ENCODE results near the gene DAB1.

The DAB1 gene

DNA sequence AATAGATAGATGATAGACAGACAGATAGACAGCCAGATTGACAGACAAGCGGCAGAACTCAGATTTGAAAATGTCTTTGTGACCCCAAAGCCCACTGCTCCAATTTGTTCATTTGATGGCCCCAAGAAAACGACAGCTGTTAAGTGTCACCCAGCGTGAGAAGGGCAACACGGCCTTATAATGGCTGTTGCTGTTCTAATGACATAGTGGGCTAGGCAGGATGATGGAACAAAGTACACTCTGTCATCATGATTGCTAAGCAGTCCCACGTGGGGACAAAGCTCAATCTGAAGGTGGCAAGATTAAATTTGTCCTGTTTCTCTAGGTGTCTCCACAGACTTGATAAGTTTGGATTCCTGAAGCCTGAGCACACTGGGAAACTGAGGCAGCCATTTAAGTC is 112.9 kb downstream of the DAB1 start:
- no peak for DNase-seq

DNA sequence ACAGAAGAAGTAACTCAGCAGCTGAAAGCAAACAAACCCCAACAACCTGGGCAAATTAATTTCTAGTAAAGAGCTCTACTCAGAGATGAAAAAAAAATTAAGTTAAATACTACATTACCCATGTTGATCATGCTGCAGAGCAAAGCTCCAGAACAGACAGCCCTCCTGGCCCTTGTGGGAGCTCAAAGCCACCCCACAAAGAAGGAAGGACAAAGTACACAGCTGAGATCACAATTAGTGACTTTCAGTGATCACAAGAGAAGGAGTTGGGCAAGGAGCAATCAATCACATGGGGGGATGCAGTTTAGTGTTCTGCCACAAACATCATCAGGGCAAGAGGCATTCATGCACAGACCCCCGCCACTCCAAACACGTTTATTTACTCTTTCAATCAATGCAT is 114.2 kb downstream of the DAB1 start:
- no peak for DNase-seq

DNA sequence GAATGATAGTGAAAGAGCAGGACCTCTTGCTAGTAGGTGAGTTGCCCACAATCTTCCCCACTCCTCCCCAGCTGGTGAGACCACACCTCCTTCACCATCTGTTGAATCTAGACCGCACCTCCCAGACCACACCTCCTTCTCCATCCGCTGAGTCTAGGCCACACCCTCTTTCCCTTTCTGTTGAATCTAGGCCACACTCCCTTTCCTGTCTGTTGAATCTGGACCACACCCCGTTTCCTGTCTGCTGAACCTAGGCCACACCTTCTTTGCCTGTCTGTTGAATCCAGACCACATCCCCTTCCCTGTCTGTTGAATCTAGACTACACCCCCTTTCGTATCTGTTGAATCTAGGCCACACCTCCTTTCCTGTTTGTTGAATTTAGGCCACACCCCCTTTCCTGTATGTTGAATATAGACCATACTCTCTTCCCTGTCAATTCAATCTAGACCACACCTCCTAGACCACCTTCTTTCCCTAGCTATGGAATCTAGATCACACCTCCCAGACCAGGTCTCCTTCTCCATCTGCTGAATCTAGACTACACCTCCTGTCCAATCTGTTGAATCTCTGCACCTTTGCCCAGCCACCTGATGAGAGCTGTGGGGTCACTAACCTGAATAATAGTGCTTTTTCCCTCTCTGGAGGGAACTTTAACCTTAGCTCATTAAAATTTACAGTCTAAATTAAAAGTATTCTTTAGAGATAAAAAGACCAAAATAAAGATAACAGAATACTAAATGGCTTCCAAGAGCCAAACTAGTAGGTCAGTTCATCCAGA is 116.3 kb downstream of the DAB1 start:
- DNase-seq, result no peak

DNA sequence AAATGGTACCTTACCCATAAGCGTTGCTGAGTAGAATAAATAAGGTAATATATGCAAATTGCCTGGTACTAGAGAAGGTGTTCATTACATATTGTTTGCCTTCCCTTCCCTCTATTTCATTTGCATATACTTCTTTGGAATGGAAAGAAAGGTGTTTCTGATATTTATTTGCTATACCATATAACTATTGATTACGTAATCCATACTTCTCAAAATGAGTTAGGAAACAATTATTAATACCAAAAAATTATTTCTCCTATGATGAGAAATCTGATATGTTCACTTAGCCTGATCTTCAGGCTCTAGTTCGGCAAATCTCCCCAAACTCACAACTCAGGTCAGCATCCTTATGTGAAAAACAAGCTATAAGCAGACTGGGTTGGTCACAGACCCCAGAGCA is 119.3 kb downstream of the DAB1 start:
- DNase-seq, result no peak

DNA sequence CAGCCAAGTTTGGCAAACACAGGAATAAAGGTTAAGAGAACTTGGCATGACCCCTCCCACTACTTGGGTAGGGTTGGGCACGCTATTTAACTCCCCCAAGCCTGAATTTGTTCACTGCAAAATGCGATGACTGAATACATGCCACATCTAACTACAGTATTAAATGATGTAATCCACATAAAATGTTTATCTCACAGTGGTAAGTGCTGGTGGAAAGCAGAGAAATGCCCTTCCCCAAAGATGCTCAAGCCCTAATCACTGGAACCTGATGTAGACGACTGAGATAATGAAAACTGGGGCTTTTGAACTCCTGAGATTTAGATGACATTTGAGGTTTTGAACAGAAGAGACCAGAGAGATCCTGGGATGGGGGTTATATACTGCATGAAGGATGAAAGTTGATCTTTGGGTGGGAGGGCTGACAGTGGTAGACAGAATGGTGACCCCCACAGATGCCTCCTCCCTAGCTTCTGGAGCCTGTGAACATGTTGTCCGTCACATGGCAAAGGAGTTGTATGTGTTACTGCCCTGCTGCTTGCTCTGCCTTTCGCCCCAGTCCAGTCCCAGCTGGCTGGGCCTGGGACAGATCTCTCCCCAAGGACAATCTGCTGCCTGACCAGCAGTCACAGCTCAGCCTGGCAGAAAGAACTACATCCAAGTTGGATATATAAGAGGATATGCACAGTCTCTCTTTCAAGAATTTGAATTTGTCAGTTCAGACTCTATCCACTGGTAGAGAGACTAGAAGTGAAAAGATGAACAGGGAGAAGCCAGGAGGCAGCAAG is 120.9 kb downstream of the DAB1 start:
- DNase-seq, result no peak

DNA sequence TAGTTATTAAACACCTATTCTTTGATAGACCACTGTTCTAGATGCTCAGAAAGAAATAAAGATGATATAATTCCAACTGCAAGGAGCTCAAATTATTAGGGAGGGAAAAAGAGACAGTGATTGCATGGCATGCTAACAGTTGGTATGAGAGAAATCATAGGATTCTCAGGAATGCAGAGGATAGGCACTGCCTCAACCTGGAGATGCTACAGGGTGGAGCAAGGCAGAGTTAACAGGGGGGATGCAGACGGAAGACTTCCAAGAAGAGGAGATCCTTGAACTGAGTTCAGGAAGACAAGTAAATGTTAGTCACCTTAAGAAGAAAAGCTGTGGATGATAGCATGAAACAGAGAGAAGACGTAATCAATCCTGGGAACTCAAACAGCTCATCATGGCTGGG is 123.7 kb downstream of the DAB1 start:
- DNase-seq, result no peak

DNA sequence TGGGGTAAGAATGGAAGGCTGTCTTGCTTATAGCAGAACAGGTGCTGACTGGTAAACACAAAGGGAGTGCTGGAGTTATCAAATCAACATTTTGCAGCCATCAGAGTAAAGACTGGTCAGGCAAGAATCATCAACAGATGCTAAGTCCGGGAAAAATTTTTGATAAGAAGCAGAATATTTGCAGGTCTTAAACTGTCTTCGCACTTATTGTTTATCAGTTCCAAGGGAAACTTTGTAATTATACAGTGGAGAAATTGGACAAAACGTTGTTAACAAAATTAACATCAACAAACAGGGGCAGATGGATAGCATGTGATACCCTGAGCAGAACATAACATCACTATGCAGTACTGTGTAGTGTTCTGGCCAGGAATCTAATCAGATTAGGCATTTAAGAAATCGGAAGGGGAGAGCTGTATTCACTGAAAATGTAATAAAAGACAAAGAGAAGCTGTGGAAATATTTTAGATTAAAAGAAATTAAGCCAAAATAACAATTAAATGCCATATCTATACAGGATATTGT is 127.1 kb downstream of the DAB1 start:
- DNase-seq, result no peak

DNA sequence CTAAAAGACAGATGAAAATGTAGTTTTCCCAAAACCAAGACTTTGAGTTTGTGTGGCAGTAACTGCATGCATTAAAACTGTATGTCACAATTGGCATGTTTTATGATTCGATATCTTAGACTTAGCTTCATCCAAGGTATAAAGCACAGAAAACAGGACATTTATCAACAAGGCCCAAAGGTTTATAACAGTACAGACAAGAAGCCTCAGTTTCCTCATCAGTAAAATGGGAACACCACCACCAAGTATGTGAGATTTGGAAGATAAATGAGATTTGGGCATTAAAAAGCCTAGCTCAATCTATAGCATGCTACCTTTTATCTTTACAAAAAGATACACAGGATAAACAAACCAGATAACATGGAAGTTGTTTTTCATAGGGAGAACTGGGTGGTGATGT is 128.5 kb downstream of the DAB1 start:
- no peak for DNase-seq

DNA sequence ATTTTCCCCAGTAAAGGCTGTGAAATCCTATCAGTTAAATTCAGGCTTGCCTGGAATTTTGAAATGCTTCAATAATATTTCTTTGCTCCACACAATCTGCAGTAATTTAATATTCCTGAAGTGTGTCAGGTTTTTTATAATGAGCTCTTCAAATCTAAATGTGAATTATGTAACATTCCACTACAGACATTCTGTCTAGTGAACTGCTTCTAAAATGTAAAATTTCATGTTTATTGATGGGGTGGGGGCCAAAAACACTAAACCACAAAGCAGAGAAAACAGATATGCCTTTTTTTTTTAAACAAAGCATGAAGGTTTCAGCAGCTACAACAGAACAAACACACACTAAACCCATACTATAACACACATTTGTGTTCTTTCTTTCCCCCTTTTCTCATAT is 129.7 kb downstream of the DAB1 start:
- no peak for DNase-seq

DNA sequence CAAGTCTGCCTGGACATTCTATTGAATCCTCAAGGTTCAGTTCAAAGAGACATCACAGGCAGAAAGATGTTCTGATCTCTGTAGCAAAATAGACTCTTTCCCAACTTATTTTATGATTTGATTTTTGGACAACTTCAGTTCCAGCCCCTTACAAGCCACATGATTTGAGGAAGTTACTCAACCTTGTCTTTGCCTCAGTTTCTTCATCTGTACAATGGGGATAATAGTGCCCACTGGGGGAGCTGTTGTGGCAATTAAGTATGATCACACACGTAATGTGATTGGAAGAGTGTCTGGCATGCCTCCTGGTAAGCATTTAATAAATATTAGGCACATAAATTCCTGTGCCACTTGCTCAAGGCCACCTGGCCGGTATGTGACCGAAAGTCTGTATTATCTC is 130.6 kb downstream of the DAB1 start:
- no peak for DNase-seq

DNA sequence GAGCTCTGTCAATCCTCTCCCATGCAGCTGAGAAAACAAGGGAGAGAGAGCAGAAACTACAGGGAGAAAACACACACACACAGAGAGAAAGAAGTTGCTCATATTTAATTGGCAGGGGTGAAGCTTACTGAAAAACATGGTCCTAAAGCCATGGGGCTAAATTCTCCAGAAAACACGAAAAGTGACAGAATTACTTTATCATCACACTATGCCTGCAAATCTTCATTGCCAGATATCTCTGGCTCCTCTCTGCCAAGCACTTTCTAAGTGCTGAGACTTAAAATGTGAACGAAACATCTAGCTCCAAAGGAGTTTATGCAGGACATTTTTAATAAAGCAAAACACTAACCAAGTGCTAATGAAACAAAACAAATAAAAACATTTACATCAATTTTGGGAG is 134.1 kb downstream of the DAB1 start:
- DNase-seq, result no peak

DNA sequence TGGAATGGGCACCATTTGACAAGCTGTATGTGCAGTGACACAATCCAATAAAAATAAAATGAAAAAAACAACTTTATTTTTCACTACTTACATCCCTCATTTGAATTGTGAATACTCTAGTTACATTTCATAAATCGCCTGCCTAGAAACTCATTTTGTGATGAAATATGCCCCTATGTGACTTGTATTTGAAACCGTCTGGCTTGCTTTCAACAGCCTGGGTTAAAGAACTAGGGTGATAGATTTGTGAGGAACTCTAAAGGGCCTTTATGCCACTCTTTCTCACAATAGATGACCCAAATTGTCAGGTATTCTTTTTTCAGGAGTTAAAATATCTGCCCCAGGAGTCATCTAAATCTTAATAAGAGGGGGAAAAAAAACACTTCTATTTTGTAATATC is 137.9 kb downstream of the DAB1 start:
- DNase-seq, result no peak

DNA sequence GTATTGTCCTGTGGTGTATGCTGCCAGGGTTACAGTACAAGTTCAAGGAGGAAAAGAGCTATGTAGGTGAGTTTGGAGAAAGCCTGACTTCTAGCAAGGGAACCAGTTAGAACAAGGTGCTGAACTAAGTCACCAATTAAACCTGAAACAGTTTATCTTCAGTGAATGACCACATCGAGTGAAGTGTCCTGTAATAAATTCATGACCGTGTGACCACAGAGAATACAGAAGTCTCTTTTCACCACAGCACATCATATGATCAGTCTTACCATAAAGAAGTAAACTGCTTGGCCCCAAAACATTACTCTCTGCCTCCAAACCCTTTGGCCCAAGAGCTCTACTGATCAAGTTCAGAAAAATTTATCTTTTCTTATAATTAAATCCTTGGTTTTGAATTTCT is 141.4 kb downstream of the DAB1 start:
- no peak for DNase-seq

DNA sequence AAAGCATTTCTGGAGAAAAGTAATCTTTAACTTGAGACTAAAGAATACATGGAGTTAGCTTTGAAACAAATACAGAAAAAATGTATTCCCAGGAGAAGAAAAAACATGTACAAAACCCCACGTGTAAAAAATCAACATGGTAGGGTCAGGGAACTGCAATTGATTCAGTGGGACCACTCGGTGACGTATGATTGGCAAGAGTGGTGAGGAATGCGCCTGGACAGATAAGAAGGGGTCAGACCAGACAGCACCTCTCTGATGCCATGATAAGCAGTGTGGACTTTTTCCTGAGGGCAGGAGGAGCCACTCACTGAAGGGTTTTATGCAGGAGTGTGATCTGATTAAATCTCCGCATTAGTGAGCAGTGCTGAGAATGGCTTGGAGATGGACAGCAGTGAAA is 142.5 kb downstream of the DAB1 start:
- DNase-seq, result no peak

DNA sequence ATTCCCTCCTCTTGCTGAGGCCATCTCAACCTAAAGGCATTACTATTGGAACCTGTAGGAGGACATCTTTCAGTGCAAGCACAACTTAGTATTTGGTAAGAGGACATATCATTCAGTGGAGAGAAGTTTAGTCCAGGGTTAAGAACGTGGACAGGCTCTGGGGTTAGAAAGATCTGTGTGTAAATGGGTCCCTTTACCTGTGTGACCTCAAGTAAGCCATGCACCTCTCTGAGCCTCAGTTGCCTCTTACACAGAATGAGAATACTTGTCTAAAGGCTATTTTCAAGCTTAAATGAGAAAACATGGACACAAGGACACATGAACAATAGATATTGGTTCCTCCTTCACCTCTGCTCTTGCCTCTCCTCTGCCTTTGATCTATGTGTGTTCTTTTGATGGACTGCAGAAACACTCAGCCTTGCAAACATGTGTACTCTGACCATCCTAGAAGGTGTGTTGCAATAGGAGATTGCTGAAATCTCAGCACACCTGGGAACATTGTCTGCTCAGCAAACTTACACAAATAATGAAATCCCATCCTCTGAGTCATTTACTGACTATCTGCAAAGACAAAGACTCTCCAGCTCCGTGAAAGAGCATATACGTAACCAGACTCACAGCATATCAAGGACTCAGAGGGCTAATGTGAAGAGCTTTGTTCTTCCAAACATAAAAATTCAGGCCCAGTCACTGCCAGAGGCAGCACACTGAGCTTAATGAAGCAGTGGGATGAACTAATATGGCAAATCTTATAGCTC is 143.8 kb downstream of the DAB1 start:
- no peak for DNase-seq

DNA sequence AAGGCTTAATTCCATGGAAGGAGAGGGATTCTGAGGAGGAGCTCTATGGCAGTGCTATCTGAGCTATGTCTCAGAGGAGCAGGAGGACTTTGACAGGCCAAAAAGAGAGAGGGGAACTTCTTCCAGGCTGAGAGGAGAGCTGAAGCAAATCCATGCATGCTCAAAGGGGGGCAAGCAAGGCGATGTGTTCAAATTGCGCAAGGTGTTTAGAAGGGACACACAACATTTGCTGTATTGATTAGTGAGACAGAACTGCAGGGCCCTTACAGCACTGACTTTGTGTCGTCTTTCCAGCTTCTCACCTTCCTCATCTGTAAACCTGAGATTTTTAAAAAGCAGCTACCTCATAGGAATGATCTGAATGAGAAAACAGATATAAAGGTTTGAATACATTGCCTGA is 145.3 kb downstream of the DAB1 start:
- no peak for DNase-seq

DNA sequence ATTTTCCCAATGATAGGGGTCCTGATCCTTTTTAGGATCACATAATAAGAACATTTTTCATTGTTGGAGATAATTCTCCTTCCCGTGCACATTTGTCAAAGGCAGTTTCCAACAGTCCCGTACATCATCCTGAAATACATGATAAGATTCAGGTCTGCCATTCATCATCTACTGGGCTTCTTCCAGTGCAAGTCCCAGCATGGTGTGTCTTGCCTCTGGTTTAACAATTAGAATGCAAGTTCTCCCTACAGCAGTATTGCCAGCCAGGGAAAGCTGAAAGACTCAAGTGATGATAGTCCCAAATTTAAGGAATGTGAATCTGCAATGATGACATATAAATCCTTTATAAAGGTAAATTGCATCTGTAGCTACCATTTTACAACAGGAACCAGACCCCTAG is 146.2 kb downstream of the DAB1 start:
- DNase-seq, result no peak

DNA sequence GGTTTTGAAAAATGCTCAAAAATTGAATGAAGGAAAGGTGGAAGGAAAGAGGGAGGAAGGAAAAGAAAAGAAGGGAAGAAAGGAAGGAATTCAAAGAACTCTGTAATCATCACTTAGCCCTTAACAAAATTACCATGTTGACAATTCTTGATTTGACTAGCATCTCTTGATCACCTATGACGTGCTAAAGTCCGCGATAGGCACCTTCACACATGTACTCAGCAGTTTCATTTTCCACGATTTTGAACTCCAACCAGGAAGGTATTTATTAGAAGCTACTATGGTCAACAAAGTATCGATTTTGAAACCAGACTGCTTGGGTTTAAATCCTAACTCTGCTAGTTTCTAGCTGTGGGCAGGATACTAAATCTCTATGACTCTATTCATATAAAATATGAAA is 146.9 kb downstream of the DAB1 start:
- no peak for DNase-seq

DNA sequence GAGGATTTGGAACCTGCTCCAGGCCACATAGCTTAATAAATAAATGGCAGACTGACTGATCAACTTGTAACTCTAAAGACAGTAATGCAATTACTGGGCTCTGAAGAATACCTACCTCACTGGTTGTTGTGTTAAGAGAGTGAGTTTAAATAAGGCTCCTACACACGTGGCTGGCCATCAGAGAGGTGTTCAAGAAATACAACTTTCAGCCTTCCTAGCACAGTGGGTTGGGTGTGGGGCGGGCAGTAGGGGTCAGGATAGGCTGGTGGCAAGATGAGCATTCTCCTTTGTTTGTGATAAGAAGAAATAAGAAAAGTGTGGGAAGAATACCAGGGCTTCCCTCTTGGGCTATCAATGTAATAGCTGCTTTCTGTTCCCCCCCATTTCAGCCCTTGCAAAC is 151.3 kb downstream of the DAB1 start:
- DNase-seq, result no peak

DNA sequence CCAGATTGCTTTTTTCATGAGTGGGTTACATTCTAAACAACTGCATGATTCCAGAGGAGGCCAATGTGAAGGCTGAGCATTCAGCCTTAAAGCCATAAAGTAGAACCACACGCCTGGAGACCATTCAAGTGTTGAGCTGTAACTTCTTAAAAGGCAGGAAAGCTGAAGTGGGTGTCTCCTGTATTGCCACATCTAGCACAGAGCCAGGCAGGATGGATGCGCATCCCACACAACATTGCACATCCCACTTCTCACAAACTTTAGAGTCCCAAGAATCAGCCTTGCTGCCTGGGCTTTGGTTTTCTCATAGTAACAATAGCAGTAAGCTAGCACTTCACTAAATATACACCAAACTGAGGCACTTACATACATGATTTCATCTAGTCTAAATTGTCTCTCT is 151.7 kb downstream of the DAB1 start:
- DNase-seq, result no peak

DNA sequence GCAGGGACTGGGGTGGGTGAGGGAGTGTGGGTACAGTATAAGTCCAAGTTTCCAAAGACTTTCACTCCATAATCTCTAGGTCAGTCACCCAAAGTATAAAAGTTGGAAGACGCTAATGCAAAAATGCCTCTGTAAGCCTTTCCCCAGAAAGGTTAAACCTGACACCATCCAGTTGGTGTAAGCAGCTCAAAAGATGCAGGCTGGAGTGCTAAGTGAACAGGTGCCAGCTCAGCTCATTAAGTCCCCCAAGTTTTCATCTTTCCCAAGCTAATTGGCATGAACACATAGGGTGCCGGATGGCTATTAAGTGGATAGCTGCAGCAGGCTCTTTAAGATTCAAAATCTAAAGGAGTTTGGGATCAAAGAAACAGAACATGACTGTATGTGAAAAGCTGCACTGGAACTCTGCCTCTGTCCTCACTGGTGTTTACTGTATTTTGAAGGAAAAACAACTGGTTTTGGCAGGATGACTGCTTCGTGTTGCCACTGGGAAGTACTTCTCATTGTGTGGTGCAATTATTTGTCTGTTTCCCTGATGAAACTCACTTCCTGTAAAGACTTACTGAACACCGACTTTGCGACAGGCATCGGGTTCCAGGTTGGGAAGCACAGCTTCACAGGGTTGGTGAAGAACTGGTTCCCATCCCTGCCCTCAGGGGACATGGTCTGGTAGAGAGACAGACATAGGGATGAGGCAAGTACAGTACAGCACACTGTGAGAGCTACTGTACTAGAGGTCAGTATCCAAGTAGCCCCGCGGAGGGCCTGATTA is 152.7 kb downstream of the DAB1 start:
- DNase-seq, result no peak

DNA sequence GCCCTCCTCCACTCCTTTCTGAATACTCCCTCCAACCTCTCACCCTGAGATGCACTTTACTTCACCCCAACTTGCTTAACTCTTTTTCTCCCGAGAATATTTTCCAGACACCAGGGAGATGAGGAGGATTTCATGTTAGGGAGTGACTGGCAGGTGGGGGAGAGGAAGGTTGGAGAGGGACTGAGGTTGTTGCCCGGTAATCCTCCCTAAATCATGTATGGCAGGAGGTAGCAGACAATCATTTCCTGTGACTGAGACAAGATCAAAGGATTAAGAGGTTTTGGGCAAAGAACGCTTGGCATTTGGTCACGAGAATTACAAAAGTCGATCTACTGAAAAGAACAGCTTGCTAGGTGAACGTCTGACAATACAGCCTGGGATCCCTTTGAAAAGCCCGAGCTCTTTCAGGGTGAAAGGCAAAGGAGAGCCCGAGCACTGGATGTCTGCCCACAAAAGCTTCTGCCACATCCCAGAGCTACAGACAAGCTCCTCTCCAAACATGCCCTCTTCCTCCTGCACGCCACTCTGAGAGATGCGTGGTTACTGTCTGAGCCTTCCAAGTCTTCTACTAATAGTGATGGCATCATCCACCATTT is 154.1 kb downstream of the DAB1 start:
- DNase-seq, result no peak
